HG02840 (cell line): Measurements from ENCODE around the gene NCF1.
"Not testable (repeated sequence)": the region's sequence is repeated elsewhere in the genome, so short reads cannot be mapped to it uniquely, and the experiment has no call there.

Source experiments
- ATAC-seq: cut with Tn5 transposase; IDR thresholded peaks from one replicate; pipeline ENCODE4 v1.9.1; 2021; ENCODE audit warnings: mild to moderate bottlenecking, moderate library complexity, moderate number of reproducible peaks; ENCODE audit not compliant: unreplicated experiment, low FRiP score

NCF1 gene

DNA sequence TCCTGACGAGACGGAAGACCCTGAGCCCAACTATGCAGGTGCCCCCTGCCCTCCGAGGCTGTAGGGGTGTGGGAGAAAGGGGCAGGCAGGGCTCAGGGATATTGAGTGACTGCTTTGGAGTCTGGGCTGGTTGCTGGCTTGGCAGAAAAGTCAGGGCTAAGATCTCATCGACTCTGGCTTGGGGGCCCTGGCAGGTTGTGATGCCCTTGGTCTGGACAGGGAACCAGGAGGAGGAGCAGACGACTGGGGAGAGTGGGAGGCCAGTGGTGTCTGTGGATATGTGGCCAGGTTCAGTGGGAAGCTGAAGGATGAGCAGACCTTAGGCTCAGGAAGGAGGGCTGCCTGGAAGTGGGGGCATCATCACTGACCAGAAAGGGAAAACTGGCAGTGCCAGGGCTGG is 9.8 kb downstream of the NCF1 start:
- not testable (repeated sequence) for ATAC-seq

DNA sequence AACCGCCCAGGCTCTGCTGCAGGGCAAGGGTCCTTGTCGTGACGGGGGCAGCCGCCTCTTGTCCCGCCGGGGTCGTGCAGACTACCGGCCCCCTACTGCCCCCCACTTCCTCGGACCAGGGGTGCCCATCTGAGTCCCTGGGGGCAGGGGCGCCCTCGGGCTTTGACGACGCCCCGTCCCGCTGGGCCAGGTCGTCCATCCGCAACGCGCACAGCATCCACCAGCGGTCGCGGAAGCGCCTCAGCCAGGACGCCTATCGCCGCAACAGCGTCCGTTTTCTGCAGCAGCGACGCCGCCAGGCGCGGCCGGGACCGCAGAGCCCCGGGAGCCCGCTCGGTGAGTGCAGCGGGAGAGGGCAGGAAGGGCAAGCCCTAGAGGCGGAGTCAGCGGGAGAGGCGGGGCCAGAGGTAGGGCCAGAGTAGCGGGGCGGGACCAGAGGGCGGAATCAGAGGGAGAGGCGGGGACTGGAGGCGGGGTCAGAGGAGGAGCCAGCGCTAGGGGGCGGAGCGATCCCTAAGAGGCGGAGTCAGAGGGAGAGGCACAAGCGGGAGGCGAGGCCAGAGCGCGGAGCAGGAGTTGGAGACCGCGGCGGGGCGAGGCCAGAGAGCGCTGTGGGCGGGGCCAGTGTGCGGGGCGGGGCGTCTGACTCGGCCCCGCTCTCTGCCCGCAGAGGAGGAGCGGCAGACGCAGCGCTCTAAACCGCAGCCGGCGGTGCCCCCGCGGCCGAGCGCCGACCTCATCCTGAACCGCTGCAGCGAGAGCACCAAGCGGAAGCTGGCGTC is 14.7 kb downstream of the NCF1 start:
- peak; percentile 86 for ATAC-seq

DNA sequence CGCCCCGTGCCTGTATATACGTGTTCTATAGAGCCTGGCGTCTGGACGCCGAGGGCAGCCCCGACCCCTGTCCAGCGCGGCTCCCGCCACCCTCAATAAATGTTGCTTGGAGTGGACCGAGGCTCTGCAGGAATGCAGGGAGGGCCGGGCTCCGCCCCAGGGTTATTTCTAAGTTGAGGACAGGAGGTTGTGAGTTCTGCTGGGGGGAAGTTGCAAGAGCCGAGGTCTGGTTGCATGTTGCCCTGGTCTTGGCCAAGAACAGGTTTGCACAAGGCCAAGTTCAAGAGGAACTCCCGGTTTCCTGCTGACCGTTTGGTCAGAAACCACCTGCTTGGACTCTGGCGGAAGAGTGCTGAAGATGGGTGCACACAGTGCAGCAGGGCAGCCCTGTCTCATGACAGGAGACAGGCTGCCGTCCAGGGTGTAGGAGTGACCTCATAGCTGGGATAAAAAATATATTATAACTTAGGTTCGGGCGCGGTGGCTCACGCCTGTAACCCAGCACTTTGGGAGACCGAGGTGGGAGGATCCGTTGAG is 15.5 kb downstream of the NCF1 start:
- ATAC-seq: not testable (repeated sequence)

DNA sequence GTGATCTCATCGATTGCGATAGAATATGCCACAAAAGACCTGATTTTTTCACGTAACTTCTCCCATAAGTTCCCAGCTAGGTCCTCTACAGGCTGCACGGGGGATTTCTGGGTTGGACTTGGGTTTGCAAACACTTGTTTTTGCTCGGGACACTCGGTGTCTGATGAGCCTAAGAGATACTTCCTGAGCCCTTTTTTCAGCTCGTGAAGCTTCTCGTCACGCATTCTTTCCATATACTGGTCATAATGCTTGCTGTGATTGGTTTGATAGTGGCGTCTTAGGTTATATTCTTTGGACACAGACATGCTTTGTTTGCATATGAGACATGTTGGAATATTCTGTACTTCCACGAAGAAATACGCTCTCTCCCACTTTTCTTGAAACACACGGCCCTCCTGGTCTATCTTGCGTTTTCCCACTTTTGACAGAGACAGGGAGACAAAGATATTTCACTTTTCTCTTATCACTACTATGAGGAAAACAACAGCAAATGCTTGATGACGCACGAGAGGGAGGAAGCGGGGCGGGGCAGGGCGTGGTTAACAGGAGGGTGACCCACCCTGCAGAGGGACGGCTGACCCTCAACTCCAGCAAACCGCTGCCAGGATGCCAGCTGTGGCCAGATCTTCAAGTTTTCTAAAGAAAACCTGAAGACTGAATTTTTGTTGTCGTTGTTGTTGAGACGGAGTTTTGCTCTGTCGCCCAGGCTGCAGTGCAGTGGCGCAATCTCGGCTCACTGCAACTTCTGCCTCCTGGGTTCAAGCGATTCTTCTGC is 24.2 kb downstream of the NCF1 start:
- ATAC-seq: not testable (repeated sequence)

DNA sequence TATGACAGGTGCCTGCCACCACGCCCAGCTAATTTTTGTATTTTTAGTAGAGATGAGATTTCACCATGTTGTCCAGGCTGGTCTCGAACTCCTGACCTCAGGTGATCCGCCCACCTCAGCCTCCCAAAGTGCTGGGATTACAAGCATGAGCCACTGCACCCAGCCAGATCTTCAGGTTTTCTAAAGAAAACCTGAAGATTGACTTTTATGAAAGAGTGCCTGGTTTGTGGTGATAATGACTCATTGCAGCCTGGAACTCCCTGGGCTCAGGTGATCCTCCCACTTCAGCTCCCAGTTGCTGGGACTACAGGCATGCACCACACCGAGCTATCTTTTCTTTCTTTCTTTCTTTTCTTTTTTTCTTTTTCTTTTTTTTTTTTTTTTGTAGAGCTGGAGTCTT is 24.8 kb downstream of the NCF1 start:
- not testable (repeated sequence) for ATAC-seq

DNA sequence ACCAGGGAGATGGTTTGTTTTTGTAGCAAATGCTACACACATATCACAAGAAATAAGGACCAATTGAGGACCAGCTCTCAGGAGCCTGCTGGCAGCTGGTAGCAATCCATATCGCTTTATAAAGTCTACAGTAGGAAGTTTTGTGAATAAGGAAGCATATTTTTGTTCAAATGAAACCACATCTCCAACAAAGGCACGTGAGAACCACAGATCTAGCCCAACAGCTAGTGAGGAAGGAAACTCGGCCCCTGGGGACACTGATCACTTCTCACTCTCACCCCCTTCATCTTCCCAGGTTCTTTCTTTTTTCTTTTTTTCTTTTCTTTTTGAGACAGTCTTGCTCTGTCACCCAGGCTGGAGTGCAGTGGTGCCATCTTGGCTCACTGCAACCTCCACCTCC is 42.1 kb downstream of the NCF1 start:
- not testable (repeated sequence) for ATAC-seq

DNA sequence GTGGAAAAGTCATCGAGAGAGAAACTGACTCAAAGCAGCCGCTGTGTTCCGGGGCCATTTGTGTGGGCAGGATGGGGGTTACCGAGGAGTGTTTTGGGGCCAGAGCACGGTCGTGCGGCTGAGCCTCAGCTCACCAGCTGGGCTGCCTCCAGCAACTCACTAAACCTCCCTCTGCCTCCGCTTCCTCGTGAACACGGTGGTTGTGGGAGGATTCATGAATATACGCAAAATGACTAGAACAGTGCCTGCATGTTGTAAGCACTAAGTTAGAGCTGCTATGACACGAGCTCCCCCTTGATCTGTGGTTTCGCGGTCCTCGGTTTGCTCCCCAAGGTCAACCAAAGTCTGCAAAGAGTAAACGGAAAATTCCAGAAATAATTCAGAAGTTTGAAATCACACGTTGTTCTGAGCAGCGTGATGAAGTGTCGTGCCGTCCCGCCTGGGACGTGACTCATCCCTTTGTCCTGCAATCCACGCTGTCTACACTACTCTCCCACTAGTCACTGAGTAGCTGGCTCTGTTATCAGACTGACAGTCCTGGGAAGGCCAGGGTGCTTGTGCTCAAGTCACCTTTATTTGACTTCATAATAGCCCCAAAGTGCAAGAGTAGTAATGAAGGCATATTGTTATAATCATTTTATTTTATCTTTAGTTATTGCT is 46.5 kb downstream of the NCF1 start:
- peak; percentile 81 for ATAC-seq

DNA sequence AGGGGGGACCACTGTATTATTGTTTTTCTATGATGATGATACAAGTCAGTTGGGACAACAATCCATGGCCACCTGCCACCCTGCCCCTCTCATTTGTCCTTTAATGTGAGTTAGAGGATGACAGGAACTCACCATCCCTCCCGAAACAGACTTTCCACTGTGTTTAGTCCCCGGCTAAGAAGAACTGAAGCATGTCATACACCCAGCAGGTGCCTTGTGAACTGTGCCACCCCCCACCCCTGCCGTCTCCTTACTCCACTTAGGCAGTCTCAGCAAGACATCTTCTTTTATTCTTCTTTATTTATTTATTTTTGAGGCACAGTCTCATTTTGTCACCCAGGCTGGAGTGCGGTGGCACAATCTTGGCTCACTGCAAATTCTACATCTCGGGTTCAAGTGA is 47.4 kb downstream of the NCF1 start:
- ATAC-seq: not testable (repeated sequence)

DNA sequence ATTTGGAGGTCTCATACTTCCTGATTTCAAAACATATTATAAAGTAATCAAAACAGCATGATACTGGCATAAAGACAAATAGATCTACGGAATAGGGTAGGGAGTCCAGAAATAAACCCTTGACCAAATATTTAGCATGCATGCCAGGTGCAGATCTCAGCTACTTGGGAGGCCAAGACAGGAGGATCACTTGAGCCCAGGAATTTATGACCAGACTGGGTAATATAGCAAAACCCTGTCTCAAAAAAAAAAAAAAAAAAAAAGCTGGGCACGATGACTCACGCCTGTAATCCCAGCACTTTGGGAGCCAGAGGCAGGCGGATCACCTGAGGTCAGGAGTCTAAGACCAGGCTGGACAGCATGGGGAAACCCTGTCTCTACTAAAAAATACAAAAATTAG is 56.1 kb downstream of the NCF1 start:
- ATAC-seq: not testable (repeated sequence)

DNA sequence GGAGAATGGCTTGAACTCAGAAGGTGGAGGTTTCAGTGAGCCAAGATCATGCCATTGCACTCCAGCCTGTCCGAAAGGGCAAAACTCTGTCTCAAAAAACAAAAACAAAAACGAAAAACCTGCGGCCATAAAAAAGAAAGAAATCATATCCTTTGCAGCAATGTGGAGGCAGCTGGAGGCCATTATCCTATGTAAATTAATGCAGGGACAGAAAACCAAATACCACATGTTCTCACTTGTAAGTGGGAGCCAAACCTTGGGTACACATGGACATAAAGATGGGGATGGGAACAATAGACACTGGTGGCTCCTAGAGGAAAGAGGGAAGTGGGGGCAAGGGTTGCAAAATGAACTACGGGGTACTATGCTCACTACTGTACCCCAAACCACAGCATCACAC is 56.6 kb downstream of the NCF1 start:
- ATAC-seq: not testable (repeated sequence)
